ENCODE measurements around the gene TMPRSS13.
"Not testable (repeated sequence)": the region's sequence is repeated elsewhere in the genome, so short reads cannot be mapped to it uniquely, and the experiment has no call there.

Gene TMPRSS13

DNA sequence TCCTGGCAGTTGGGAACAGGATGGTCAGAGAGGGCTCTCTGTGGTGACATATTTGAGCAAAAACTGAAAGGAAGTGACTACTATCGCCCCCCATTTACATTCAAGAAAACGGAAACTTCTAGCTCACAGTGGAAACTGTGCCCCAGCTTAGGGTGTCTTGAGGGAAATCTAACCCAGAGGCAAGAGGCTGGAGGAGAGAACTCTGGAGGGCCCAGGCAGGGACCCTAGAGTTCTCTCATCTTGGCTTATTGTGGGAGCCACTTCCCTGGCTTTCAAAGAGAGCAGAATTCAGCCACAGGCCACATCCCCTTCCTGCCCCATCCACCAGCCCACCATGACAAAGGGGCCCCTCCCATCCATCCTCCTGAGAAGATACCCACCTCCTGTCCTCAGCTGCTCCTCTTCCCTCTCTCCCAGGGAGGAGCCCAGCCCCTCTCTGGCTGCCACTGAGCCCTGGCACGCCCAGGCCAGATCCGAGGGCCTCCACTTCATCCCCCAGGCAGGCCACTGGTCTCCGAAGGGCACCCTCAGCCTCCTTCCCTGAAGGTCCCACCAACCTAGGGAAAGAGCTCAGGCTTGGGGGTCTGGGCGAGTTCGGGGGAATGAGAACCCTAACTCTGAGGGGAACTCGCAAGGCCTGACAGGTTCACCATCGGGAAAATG, 1.6 kb upstream of the TMPRSS13 start:
- TF ChIP-seq, protein P1, sequence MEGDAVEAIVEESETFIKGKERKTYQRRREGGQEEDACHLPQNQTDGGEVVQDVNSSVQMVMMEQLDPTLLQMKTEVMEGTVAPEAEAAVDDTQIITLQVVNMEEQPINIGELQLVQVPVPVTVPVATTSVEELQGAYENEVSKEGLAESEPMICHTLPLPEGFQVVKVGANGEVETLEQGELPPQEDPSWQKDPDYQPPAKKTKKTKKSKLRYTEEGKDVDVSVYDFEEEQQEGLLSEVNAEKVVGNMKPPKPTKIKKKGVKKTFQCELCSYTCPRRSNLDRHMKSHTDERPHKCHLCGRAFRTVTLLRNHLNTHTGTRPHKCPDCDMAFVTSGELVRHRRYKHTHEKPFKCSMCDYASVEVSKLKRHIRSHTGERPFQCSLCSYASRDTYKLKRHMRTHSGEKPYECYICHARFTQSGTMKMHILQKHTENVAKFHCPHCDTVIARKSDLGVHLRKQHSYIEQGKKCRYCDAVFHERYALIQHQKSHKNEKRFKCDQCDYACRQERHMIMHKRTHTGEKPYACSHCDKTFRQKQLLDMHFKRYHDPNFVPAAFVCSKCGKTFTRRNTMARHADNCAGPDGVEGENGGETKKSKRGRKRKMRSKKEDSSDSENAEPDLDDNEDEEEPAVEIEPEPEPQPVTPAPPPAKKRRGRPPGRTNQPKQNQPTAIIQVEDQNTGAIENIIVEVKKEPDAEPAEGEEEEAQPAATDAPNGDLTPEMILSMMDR (IDR thresholded peaks at IDR 0.05; ENCODE audit: low read depth, low read length, missing control alignments) = no peak
- H3K4me3 ChIP-seq (replicated peaks; ENCODE audit: low read depth, low read length) = no peak overlapping the region
- DNase-seq (ENCODE audit: extremely low read depth, low read depth) = no peak

DNA sequence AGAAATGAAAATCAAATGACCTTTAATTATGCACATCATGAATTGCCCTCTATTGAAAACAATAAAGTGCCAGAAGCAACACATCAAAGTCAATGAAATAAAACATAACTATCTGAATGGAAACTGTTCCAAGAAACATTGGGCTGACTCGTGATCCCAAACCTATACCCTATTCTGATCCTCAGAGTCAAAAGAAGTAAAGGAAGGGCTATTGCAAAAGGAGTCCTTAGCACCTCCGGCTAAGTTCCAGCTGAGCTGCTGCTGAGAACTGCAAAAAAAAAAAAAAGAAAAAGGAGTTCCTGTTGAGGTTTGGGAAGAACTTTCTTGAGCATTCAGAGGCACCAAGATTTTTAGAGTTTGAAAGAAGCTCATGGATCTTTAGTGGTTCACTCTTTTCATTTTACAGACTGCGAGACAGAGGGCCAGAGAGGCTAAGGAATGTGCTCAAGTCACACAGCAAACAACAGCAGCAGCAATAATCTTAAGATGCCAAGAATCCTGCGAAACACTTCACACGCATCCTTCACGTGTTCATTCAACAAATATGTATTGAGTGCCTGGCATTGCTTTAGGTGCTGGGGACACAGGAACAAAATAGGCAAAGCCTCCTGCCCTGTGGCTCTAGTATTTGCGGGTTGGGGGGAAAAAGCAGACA, 841 bp upstream of the TMPRSS13 start:
- DNase-seq (ENCODE audit: extremely low read depth, low read depth) = no peak
- TF ChIP-seq, protein P1 (IDR thresholded peaks at IDR 0.05; ENCODE audit: low read depth, low read length, missing control alignments) = no peak
- no peak overlapping the region for H3K4me3 ChIP-seq (replicated peaks; ENCODE audit: low read depth, low read length)

DNA sequence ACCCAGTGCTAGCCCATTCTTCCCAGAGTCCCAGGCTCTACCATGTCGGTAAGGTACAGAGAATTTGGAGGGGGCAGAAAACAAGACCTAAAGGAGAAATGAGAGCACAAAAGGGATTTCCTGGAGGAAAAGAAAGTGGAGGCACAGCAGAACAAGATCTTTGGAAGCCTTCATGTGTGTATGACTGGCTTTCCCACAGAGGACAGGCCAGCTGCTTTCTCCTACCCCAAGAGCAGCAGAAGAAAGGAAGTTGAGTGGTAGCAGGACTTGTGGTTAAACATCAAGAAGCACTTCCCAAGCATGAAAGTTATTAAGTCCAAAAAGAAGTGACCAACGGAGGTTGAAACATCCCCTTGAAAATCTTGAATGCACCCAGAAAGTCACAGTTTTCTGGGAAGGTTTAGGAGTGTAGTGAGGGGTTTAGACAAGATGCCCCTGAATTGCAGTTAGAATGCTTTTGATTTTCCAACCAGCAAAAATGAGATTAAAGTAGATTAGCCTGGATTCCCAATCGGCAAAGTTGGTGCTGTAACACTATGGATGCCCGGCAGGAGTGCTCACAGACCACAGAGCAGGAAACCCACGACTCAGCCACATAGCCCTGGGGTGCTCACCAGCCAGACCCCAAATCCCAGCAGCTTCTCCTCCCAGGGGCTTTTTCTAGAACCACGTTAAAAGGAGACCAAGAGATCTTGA, 608 bp downstream of the TMPRSS13 start:
- DNase-seq (ENCODE audit: extremely low read depth, low read depth) = no peak
- TF ChIP-seq, protein P1 (IDR thresholded peaks at IDR 0.05; ENCODE audit: low read depth, low read length, missing control alignments) = no peak
- H3K4me3 ChIP-seq (replicated peaks; ENCODE audit: low read depth, low read length) = no peak overlapping the region

DNA sequence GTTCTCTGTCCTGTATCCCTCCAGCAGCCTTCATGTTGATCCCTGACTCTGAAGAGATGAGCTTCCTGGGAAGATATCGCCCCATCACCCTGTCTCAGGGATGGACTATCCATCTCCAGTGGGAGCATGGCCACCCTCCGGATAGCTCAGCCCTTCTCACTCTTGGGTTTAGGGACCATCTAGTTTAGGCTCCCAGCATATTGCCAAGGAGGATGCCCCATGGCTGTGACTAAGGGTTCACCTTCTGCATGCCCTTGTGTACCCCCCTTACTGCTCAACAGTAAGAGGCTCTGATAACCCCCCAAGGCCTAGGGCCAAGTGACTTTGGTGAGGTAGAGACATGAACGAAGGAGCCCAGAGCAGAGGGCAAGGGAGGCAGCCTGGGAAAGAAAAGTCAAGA, 1.3 kb downstream of the TMPRSS13 start:
- DNase-seq (ENCODE audit: extremely low read depth, low read depth) = no peak
- no peak overlapping the region for H3K4me3 ChIP-seq (replicated peaks; ENCODE audit: low read depth, low read length)
- TF ChIP-seq, protein P1 (IDR thresholded peaks at IDR 0.05; ENCODE audit: low read depth, low read length, missing control alignments) = no peak

DNA sequence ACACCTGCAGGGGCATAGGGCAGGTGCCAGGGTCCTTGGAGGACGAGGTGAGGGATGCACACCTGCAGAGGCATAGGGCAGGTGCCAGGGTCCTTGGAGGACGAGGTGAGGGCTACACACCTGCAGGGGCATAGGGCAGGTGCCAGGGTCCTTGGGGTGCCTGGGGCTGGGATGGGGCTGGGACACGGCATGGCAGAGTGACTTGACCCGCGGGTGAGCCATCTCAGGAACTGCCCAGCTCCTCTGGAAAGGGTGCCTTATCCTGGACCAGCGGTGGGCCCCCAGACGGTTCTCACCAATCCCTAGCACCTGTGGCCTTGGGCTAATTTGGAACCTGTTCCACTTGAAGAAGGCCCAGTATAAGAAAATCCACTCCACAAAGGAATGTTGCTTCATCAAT, 3.0 kb downstream of the TMPRSS13 start:
- DNase-seq (ENCODE audit: extremely low read depth, low read depth); H3K4me3 ChIP-seq (replicated peaks; ENCODE audit: low read depth, low read length): not testable (repeated sequence)

DNA sequence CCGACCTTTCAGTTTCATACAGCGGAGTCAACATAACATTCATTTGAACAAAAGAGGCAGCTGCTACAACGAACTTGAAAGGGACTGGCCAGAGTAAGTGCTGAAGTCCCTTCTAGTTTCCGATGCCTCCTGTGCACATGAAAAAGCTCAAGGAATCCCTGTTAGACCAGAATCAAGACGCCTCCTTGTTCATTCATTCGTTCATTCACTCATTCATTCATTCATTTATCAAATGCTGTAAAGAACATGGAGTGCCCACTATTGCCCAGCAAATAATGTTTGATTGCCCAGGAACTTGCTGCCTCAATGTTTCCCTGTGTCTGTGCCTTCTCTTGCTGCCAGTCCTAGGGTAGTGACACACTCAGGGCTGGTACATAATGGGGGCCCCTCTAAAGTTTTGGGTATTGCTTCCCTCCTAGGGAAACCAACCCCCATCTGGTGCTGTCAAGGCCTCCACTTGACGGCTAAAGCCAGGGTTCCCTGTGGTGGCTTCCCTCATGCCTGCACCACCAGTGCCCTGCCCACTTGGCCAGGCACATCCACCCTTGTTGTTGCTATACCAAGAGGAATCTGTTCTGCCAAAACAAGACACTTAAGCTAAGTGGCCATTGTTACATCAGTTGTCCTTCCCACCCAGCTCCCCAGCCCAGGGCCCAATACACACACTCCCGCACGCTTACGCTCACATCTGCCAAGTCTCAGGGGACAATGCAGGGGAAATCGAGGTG, 3.8 kb downstream of the TMPRSS13 start:
- TF ChIP-seq, protein P1 (IDR thresholded peaks at IDR 0.05; ENCODE audit: low read depth, low read length, missing control alignments) = no peak
- no peak overlapping the region for H3K4me3 ChIP-seq (replicated peaks; ENCODE audit: low read depth, low read length)
- DNase-seq (ENCODE audit: extremely low read depth, low read depth) = no peak
